GM21825 (cell line): ENCODE data around the gene CD3D.
"Not testable (repeated sequence)": the region's sequence is repeated elsewhere in the genome, so short reads cannot be mapped to it uniquely, and the experiment has no call there.

Source experiments
- ATAC-seq: cut with Tn5 transposase; IDR thresholded peaks from one replicate; pipeline ENCODE4 v1.9.1; 2021; ENCODE audit warnings: mild to moderate bottlenecking, moderate library complexity; ENCODE audit not compliant: unreplicated experiment

The CD3D gene

GRCh38 chr11:118339281-118339961 is 3.1 kb downstream of the CD3D start:
- ATAC-seq, result no peak

- ATAC-seq, result no peak
Measured at GRCh38 chr11:118338637-118339061, 3.9 kb downstream of the CD3D start.

- no peak for ATAC-seq
Measured at GRCh38 chr11:118334745-118335144, 7.8 kb downstream of the CD3D start.

- no peak for ATAC-seq
Measured at GRCh38 chr11:118328745-118329144, 13.8 kb downstream of the CD3D start.

- ATAC-seq, result no peak
Measured at GRCh38 chr11:118325283-118325682, 17.2 kb downstream of the CD3D start.

- no peak for ATAC-seq
Measured at GRCh38 chr11:118322721-118323120, 19.8 kb downstream of the CD3D start.

GRCh38 chr11:118321386-118322082 is 21.0 kb downstream of the CD3D start:
- no peak for ATAC-seq

- ATAC-seq, result no peak
Measured at GRCh38 chr11:118320515-118320914, 22.0 kb downstream of the CD3D start.

GRCh38 chr11:118319337-118319707 is 23.2 kb downstream of the CD3D start:
- no peak for ATAC-seq

GRCh38 chr11:118318581-118319336 is 23.7 kb downstream of the CD3D start:
- no peak for ATAC-seq

GRCh38 chr11:118318124-118318523 is 24.4 kb downstream of the CD3D start:
- no peak for ATAC-seq

- no peak for ATAC-seq
Measured at GRCh38 chr11:118314988-118315411, 27.5 kb downstream of the CD3D start.

- ATAC-seq, result no peak
Measured at GRCh38 chr11:118313242-118313641, 29.3 kb downstream of the CD3D start.

GRCh38 chr11:118312328-118312727 is 30.2 kb downstream of the CD3D start:
- no peak for ATAC-seq

- ATAC-seq, result no peak
Measured at GRCh38 chr11:118311518-118311917, 31.0 kb downstream of the CD3D start.

GRCh38 chr11:118310781-118311485 is 31.6 kb downstream of the CD3D start:
- ATAC-seq, result no peak

GRCh38 chr11:118310271-118310670 is 32.2 kb downstream of the CD3D start:
- ATAC-seq, result no peak

GRCh38 chr11:118308995-118309528 is 33.4 kb downstream of the CD3D start:
- ATAC-seq, result not testable (repeated sequence)

GRCh38 chr11:118306556-118306955 is 35.9 kb downstream of the CD3D start:
- no peak for ATAC-seq

- ATAC-seq, result no peak
Measured at GRCh38 chr11:118305726-118306125, 36.8 kb downstream of the CD3D start.
